Stimulated activated CD8-positive, alpha-beta memory T cell treated with anti-CD3 and anti-CD28 coated beads, Interleukin-15, amount 100 ng/mL, for 1 hour (primary cell): ENCODE results near the gene PITRM1.
A peak's percentile ranks its signal among the peaks of the same experiment; 100 is the strongest.
"Not testable (repeated sequence)": the region's sequence is repeated elsewhere in the genome, so short reads cannot be mapped to it uniquely, and the experiment has no call there.

Experiments used
- DNase-seq: peaks from one replicate; pipeline ENCODE4 v3.0.0-alpha.2; 2020; ENCODE audit warnings: low read depth

PITRM1 gene

DNA sequence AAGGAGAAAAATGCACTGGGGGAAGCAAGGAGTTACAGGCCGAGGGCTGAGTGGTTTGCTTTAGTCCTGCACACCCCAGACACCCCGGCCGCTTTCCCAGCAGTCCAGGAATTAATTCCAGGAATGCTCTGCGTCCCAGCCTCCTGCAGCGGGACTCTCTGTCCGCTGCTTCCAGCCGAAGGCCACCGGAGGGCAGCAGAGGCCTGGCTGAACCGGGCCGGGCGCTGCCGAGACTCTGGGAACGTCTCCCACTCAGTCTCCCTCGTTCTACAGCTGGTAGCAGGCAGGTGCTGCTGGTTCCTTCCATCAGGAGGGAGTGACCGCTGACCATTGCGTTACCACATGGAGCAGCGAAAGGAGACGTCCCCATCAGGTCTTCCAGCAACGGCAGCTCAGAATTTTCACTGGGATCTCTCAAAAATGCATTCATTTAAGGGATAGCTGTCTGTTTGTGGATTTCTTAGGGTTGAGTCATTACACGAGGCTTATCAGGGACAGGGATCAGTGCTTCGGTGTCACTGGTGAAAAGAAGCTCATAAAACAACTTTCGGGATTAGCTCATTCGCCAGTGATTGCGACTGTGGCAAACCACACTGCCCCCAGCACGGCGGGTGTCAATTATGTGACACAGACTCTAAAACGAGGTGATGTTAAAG, 24.9 kb upstream of the PITRM1 start:
- peak; percentile 41 for DNase-seq

DNA sequence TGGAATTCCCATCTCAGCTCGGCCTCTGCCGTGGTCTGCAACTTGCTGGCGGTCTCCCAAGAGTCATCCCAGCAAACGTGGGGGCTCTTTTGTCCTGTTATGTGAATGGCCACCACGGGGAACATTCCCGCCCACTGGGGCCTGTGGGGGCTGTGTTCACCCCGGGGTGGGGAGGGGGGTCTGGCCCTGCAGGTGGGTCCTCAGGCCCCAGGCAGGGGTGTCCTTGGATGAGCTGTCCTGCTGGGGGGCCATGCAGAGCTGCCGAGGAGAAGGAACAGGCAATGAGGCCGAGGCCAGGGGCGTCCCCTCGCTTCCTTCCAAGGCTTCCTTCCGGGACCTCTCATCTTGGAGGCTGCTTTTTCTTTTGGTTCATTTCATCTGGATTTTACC, 24.4 kb upstream of the PITRM1 start:
- DNase-seq = no peak

DNA sequence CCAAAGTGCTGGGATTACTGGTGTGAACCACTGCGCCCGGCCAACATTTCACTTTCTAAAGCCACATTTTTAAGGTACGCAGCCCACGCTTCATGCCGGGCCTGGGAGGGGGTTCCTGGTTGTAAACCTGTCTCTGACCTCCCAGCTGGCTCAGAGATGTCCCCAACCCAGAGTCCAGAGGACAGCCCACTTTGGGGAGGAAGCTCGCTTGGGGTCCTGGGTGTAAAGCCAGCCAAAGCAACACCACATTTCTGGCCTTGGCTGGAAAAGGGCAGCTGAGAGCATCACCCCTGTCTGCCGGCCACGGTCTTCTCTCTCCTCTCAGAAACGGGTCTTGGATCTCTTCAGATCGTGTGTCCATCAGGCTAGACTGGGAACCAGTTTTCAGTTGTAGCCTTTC, 23.9 kb upstream of the PITRM1 start:
- no peak for DNase-seq

DNA sequence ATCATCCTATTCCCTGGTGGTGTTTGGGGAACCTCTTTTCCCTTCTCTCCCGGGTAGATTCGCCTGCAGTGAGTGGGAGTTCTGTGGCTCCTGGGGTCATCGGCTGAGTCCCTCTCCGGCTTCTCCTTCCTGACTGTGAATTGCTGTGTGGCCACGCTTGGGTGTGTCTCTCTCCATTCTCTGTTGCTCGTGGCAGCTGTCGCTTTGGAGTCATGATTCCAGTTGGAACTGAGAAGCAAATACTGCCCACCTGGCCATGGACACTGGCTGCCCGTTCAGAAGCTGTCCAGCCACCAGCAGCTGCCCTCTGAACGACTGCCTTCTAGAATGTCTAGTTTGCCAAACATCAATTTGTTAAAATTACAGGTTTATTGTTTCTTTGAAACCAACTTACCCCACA, 23.1 kb upstream of the PITRM1 start:
- no peak for DNase-seq

DNA sequence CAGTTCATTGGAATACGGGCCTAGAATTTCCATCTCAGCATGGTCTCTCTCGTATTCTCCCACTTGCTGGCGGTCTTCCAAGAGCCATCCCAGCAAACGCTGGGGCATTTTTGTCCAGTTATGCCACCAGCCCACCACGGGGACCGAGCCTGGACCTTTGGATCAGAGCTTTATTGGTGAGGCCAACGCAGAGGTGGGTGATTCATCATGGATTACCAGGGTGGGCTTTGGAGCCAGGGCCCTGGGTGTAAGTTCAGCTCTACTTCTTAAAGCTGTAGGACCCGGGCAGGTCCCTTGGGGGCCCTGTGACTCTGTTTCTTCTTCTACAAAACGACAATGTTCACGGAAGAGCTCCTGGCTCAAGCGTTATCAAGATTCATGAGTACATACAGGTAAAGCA, 22.7 kb upstream of the PITRM1 start:
- no peak for DNase-seq

DNA sequence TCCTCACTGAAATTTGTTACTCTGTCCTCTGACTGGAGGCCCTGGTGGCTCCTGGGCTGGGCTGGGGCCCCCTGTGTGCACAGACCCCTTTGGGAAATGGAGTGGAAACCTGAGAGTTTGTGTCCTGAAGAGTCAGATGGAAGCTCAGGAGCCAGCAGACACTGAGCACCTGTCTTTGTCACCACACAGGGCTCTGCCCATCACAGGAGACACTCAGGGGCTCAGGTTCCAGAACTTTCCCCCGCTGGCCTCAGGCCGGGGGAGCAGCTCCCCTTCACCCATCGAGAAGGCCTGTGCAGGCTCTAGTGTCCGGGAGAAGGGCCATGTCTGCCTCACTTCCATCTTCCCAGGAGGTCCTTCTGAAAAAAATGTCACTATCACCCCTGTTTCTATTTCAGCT, 22.3 kb upstream of the PITRM1 start:
- no peak for DNase-seq

DNA sequence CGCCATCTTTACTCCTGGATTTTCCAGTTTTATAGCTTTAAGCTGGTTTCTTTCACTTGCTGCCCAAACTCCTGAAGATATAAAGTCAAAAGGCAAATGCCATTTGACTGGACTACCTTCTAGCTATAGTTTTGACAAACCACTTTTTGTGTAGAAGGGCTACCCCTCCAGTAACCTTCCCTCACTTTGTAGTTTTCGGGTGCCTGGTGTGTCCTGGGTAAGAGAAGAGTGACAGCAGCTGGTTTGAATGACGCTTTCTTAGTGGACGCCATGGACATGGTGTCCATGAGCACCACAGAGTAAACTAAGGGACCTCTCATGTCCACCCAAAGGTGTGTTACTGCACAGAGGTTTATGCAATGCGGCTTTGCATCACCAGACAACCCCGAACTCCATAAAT, 21.2 kb upstream of the PITRM1 start:
- no peak for DNase-seq

DNA sequence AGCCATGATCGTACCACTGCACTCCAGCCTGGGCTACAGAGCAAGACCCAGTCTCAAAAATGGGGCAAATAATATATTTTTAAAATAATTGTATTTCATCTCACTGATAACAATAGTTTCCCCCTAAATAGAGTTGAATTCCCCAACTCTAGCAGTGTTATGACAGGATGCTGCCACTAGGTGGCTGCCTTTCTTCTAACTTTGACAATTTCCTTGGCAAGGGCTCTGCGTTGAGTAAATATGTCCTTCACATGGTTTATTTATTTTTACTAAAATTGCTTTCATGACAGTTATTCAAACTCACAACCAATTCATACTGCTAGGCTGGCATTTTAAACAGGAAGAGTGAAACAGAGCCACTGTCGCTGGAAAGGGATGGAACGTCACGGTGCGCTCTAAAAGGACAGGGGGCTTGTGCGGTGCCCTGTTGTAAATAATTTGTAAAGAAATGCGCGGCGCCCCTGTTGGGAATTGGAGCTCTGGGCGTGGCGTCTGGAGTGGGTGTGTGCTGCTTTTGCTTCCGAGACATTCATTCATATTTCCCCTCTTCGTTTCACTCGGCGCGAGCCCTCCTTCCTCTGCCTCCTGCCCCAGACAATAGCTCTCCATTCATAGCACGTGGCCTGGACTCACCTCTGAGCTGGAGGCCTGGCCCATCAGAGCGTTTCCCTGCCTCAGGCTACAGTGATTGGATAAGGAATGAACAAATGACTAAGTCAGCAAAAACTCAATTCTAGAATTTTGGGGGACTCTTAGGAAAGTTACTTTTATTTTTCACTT, 20.5 kb upstream of the PITRM1 start:
- DNase-seq = no peak

DNA sequence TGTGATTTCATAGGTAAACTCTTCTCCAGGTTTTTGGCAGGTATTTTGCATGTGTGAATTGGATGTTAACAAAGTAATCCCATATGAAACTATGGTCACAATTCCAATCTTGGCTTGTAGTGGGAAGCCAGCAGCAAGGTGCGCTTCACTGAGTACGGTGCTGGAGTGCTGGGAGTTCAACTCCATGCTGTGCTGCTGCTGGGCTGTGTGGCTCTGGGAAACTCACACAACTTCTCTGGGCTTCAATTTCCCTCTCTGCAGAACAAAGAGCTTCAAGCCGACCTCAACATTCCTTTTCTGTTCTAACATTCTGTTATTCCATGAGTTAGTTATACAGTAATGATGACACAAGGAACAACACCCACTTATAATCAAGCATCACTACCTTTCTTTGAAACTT, 18.2 kb upstream of the PITRM1 start:
- DNase-seq = no peak

DNA sequence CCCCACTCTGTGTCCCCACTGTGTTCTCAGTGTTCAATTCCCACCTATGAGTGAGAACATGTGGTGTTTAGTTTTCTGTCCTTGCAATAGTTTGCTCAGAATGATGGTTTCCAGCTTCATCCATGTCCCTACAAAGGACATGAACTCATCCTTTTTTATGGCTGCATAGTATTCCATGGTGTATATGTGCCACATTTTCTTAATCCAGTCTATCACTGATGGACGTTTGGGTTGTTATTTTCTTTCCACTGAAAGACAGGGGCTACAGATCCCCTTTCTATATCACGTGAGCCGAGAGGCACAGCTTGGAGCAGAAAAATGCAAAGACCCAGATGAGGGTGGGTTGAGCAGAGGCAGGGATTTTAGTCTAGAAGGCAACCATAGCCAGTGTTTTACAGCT, 14.6 kb upstream of the PITRM1 start:
- DNase-seq = not testable (repeated sequence)

DNA sequence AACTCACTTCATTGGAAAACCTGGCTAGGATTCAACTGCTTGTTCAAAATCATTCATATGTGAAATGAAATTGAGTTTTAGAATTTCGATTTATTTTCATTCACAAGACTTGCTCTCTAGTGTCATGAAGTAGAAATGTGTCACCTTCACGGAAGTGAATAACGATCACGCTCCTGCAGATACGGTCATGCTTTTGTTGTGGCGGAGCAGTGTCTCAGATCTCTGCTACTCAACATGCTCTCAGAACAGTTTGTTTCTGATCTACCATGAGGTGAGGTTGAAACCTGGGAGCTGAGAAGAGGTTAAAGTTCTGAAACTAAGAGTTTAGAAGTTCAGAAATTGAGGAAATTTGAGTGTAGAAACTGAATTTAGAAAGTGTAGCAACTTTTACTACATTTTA, 13.8 kb upstream of the PITRM1 start:
- no peak for DNase-seq

DNA sequence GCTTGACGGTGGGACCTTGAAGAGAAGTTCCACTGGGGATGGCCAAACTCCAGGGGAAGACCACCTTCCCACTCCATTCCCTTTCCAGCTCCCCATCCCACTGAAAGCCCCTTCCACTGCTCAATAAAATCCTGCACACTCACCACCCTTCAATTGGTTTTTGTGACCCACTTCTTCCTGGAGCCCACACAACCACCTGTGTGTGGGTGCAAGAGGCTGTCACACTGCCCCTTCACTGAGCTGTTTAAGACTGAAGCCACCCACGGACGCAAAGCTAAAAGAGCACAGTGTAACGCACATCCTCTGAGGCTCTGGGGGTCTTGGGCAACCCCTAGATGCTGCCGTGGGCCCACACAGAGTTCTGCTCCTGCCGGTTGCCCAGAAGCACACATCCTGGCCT, 12.8 kb upstream of the PITRM1 start:
- DNase-seq = no peak

DNA sequence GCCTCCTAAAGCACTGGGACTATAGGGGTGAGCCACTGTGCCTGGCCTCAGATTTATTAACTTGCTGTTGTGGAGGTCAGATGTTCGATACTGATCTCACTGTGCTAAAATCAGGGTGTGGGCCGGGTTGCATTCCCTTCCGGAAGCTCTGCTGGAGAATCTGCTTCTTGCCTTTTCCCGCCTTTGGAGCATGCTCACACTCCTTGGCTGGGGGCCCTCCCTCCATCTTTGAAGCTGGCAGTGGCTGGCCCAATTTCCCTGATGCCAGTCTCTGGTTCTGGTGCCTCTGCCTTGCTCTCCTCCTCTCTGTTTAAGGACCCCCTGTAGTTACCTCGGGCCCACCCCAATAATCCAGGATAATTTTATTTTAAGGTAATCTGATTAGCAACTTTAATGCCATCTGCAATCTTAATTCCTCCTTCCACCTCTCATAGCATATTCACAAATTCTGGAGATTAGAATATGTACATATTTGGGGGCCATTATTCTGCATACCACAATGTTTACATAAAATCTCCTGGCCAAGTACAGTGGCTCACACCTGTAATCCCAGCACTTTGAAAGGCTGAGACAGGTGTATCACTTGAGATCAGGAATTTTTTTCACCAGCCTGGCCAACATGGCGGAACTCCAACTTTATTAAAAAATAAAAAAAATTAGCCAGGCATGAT, 7.9 kb upstream of the PITRM1 start:
- DNase-seq = no peak

DNA sequence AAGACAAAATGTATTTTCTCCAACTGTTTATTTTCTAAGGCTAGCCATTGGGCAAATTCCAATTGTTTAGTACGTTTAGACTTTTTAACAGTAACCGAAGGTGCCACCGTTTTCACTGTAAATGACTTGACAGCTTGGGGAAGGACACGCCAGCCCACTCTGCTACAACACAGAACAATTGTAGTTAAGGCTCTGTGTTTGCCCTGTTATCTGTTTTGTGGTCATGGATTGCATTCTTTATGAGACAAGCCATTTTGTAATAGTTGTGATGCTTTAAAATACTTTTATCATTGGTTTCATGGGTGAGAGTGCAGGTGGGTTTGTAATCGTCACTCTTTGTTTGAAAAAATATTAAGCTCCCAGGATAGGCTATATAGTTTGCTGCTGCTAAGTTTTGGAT, 6.6 kb upstream of the PITRM1 start:
- no peak for DNase-seq

DNA sequence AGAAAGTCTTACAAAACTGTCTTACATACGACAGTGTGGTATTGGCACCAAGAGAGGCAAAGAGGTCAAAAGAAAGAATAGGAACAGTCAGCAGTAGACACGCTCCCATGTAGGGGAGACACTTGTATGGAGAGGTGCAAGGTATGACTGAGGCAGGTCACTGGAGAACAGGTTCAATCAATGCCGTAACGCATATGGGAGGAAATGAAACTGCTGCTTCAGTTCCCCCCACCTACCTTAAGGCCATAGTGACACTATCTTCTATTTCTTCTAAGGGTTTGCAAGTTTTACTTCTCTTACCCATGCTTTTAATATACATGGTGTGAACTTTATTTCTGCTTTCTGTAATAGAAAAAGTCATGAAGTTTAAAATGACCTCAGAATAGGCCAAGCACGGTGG, 5.5 kb upstream of the PITRM1 start:
- no peak for DNase-seq

DNA sequence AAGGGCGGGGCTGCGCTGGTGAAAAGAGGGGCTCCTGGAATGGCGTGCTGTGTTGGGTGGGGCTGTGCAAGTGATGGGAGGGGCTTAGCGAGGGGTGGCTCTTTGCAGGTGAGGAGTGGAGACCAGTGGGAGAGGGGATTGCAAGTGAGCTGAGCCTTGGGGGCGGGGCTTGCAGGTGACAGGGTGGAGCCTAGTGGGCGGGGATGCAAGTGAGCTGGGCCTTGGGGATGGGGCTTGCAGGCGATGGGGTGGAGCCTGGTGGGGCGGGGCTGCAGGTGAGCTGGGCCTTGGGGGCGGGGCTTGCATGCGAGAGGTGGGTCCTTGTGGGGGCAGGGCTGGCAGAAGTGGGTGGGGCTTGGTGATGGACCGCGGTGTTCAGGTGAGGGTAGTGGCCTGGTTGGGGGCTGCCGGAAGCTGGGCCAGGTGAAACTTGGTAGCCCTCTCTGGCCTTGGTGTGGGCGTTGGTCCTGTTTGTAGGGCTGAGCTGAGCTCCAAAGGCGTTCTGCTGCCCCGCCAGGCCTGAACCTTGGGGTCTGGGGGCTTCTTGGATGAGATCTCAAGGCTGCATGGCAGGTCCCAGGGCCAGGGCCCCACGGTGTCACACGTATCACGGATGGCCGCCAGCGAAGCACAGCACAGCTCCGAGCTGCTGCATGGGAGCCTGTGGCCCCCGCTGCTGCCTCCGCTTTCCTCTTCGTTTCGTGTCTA, 743 bp upstream of the PITRM1 start:
- no peak for DNase-seq

DNA sequence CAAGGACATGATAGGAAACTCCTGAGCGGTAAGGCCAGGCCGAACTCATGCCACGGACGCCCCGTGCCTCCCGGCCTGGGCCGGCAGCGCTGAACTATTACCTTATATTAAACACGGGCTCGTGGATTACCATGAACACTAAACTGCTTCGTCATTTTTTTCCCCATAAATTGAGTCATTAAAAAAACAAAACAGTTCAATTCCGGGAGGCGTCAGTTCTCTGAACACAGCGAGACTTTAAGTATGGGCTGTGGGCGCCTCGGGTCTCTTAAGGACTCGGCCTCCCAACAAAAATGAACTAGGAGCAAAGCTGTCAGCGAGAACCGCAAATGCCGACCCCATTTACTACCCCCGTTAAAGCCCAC, 519 bp downstream of the PITRM1 start:
- DNase-seq = no peak

DNA sequence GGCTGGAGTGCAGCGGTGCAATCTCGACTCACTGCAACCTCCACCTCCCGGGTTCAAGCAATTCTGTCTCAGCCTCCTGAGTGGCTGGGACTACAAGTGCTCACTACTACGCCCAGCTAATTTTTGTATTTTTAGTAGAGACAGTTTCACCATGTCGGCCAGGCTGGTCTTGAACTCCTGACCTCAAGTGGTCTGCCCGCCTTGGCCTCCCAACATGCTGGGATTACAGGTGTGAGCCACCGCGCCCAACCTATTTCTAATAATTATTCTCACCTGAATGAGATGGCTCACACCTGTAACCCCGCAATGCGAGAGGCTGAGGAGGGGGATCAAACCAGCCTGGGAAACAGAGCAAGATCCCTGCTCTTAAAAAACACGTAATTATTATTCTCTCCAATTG, 1.1 kb downstream of the PITRM1 start:
- DNase-seq = not testable (repeated sequence)

DNA sequence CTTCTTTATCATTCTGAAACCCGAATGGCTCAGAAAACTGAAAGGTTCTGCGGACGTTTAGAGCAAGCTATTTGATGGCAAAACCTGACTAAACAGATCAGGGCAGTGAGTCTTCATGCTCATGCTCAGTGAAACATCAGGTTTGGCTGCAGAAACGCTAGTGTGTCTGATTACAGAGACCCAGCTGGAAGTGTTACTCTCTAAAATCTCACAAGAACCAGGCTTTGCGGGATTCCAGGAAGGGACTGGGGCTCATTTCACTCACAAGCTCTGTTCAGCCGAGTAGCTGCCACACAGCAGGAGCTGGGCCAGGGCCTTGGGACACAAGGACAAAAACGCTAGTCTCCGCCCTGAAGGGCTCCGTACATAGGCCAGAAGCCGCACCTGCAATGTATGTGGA, 2.9 kb downstream of the PITRM1 start:
- no peak for DNase-seq

DNA sequence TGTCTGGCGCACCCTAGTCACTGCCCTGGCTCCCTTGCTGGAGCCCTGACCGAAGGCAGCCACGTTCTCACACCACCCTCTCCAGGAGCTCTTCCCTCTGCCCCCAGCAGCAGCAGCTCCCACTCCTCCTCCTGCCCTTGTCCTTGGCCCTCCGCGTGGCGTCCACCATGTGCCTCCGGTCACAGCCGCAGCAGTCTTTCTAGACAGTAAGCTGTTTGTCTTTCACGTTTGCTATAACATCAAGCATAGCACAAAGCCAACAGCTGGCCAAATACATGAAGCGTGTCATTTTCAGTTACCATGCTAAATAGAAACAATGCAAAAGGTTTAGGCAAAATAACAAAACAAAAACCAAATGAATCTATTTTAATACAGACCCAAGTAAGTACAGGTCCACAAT, 3.3 kb downstream of the PITRM1 start:
- DNase-seq = no peak

DNA sequence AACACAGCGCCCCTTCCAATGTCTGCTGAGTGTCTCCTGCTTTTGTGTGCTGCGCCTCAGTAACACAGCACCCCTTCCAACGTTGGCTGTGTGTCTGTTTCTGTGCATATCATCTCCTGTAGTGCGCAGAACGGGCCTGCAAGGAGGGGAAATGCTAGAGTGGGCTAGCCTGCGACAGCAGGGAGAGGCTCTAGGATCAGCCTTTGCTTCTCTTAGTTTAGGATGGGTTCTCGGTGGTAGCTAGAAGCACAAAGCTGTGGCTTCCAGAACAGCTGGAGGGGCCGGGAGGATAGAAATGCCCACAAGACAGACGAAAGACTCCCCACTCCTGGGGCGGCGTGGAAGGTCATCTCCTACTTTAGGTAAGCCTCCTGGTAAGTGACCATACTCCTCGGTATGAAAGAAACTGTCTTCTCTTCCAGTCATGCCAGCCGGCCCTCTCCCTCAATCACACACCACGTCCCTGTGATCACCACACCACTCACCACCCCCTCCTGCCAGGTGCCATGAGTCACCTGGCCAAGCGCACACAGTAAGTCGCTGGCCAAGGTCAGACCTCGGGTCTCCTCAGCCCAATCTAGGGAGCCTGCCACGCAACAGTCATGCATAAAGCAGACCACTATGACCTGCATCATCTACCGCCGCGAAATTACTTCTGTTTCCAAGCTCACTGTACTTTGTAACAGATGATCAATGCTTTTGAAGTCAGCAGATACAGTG, 4.8 kb downstream of the PITRM1 start:
- no peak for DNase-seq
